ENCODE results near the gene PNPLA7.

PNPLA7 gene

DNA sequence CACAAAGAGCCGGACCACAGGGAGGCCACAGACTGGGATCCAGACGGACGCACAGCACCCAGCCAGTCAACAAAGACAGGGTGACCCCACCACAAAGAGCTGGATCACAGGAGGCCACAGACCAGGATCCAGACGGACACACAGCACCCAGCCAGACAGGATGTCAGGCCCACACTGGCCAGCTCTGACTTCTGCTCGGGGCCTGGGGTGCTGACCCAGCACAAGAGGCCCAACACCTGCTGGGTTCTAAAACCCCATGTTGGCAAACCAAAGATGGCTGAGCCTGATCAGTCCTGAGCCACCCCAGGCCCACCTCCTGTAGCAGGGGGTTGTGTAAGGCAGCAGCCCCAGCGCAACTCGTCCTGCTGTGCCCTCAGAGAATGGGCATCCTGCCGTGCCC is 33.8 kb upstream of the PNPLA7 start:
- H3K27me3 ChIP-seq (ENCODE audit: control insufficient read depth, insufficient read depth, low read length), result no peaks in the 10 kb centered on the region
- no peak overlapping the region for H3K9ac ChIP-seq (ENCODE audit: low read depth, low read length)
- H3K9me3 ChIP-seq (replicated peaks; ENCODE audit: low read length), result no peaks in the 10 kb centered on the region
- H3K4me2 ChIP-seq (ENCODE audit: low read length), result no peak overlapping the region
- no peak overlapping the region for H3K4me3 ChIP-seq (ENCODE audit: low read length)
- H3K4me1 ChIP-seq (ENCODE audit: control insufficient read depth, insufficient read depth, low read length), result peaks cover 9% of the 10 kb centered on the region
- peaks cover 59% of the 10 kb centered on the region for H3K36me3 ChIP-seq (ENCODE audit: insufficient read depth, low read length)

DNA sequence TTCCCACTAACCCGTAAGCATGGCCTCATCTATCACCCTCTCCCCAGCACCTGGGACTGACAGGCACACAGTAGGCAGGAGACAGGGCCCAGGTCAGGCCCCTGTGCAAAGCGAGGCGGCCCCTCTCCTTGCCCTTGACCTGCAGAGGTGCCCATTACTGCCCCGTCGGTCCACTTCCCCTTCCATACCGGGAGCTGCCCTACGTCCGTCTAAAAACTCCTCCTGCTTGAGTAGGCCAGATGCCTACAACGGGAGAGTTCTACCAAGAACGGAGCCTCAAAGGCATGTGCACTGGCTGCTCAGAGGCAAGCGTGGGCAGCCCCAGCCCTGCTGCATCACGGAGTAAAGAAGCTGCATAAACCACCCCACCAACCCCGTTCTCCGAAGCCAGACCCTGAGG is 33.1 kb upstream of the PNPLA7 start:
- no peaks in the 10 kb centered on the region for H3K27me3 ChIP-seq (ENCODE audit: control insufficient read depth, insufficient read depth, low read length)
- no peaks in the 10 kb centered on the region for H3K9me3 ChIP-seq (replicated peaks; ENCODE audit: low read length)
- H3K4me3 ChIP-seq (ENCODE audit: low read length), result no peak overlapping the region
- H3K36me3 ChIP-seq (ENCODE audit: insufficient read depth, low read length), result peaks cover 55% of the 10 kb centered on the region
- H3K9ac ChIP-seq (ENCODE audit: low read depth, low read length), result no peak overlapping the region
- H3K4me2 ChIP-seq (ENCODE audit: low read length), result no peak overlapping the region
- H3K4me1 ChIP-seq (ENCODE audit: control insufficient read depth, insufficient read depth, low read length), result peaks cover 6% of the 10 kb centered on the region

GRCh38 chr9:137582286-137582860 is 32.2 kb upstream of the PNPLA7 start:
- H3K9me3 ChIP-seq (replicated peaks; ENCODE audit: low read length), result no peaks in the 10 kb centered on the region
- no peaks in the 10 kb centered on the region for H3K27me3 ChIP-seq (ENCODE audit: control insufficient read depth, insufficient read depth, low read length)
- H3K4me3 ChIP-seq (ENCODE audit: low read length), result no peak overlapping the region
- H3K9ac ChIP-seq (ENCODE audit: low read depth, low read length), result no peak overlapping the region
- H3K36me3 ChIP-seq (ENCODE audit: insufficient read depth, low read length), result peaks cover 45% of the 10 kb centered on the region
- H3K4me2 ChIP-seq (ENCODE audit: low read length), result no peak overlapping the region
- peaks cover 9% of the 10 kb centered on the region for H3K4me1 ChIP-seq (ENCODE audit: control insufficient read depth, insufficient read depth, low read length)

GRCh38 chr9:137581361-137582285 is 31.4 kb upstream of the PNPLA7 start:
- Histone ChIP-seq H3K36me3 (ENCODE audit: insufficient read depth, low read length) (peaks cover 38% of the 10 kb centered on the region), H3K9me3 (replicated peaks; ENCODE audit: low read length) (no peaks in the 10 kb centered on the region), H3K27me3 (ENCODE audit: control insufficient read depth, insufficient read depth, low read length) (no peaks in the 10 kb centered on the region), H3K4me1 (ENCODE audit: control insufficient read depth, insufficient read depth, low read length) (peaks cover 14% of the 10 kb centered on the region), H3K9ac (ENCODE audit: low read depth, low read length) (no peak overlapping the region), H3K4me3 (ENCODE audit: low read length) (no peak overlapping the region), H3K4me2 (ENCODE audit: low read length) (no peak overlapping the region)

DNA sequence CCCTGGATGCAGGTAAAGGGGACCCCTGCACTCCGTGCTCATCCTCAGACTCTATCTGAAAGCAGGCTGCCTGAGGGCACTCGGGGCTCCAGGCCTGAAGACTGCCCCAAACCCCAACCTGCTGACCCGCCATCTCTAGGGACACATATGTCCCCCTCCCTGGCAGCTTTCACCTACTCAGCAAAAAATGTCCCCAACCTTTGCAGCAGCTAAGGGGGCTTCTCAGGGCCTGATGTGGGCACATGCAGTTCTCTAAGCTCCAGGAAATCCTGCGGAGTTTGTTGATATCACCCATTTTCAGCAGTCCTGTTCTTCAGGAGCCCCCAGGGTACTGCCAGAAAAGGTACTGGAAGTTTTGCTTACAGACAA is 30.7 kb upstream of the PNPLA7 start:
- Histone ChIP-seq H3K27me3 (ENCODE audit: control insufficient read depth, insufficient read depth, low read length) (no peaks in the 10 kb centered on the region), H3K36me3 (ENCODE audit: insufficient read depth, low read length) (peaks cover 33% of the 10 kb centered on the region), H3K9ac (ENCODE audit: low read depth, low read length) (no peak overlapping the region), H3K4me2 (ENCODE audit: low read length) (no peak overlapping the region), H3K9me3 (replicated peaks; ENCODE audit: low read length) (no peaks in the 10 kb centered on the region), H3K4me3 (ENCODE audit: low read length) (no peak overlapping the region), H3K4me1 (ENCODE audit: control insufficient read depth, insufficient read depth, low read length) (peaks cover 19% of the 10 kb centered on the region)

DNA sequence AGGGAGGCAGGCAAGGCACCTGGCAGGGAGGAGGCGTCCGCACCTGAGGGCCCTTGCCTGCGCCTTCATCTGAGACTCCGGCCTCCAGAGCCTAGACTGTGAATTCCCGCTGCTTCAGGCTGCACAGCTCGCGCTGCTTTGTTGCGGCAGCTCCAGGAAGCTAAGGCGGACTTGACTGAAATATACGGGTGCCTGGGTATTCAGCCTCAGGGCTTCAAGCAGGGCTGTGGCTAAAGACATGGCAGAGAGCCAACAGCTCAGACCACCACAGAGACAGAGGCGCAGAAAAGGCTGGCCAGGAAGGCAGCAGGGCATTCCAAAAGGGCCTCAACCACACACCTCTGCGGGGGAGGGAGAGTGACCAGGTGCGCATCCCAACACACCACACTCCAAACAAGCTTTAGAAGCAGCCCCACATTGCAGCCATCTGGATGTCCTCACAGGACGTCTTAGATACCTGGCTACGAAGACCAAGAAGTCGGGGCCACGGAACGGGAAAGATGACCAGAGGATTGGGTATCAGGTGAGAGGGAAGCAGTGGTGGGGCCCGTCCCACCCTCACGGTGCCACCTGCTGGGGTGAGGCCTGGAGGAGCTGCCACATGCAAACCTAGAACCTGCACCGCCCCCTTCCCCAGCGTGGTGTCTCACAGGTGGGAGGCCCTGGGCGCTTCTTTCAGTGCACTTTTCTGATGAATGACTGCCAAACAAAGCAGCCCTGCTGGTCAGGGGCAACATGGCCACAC is 30.2 kb upstream of the PNPLA7 start:
- Histone ChIP-seq H3K9ac (ENCODE audit: low read depth, low read length) (no peak overlapping the region), H3K36me3 (ENCODE audit: insufficient read depth, low read length) (peaks cover 33% of the 10 kb centered on the region)

DNA sequence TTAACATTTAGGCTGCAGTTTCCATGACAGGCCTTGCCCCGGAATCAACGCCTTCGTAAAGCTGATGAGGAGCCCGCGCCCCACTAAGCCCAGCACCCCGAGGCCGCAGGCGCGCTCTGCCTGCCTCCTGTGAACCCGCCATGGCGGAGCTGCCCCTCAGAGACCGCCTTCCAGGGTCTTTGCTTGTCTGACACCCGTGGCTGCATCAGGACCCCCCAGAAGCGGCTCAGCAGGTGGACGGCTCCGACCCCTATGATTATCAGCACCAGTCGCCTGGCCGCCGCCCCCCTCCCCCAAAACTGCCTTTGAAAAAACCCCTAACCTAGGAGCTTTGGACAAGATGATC is 29.0 kb upstream of the PNPLA7 start:
- Histone ChIP-seq H3K27me3 (ENCODE audit: control insufficient read depth, insufficient read depth, low read length) (no peaks in the 10 kb centered on the region), H3K9ac (ENCODE audit: low read depth, low read length) (peak overlapping the region; percentile 79), H3K4me3 (ENCODE audit: low read length) (peak overlapping the region; percentile 97), H3K4me1 (ENCODE audit: control insufficient read depth, insufficient read depth, low read length) (peaks cover 20% of the 10 kb centered on the region), H3K9me3 (replicated peaks; ENCODE audit: low read length) (no peaks in the 10 kb centered on the region), H3K36me3 (ENCODE audit: insufficient read depth, low read length) (peaks cover 41% of the 10 kb centered on the region), H3K4me2 (ENCODE audit: low read length) (peak overlapping the region; percentile 87)

More for the DNA sequence above, 30.2 kb upstream of the PNPLA7 start:
- no peaks in the 10 kb centered on the region for H3K27me3 ChIP-seq (ENCODE audit: control insufficient read depth, insufficient read depth, low read length)
- no peak overlapping the region for H3K4me2 ChIP-seq (ENCODE audit: low read length)
- H3K9me3 ChIP-seq (replicated peaks; ENCODE audit: low read length), result no peaks in the 10 kb centered on the region
- no peak overlapping the region for H3K4me3 ChIP-seq (ENCODE audit: low read length)
- peaks cover 20% of the 10 kb centered on the region for H3K4me1 ChIP-seq (ENCODE audit: control insufficient read depth, insufficient read depth, low read length)

DNA sequence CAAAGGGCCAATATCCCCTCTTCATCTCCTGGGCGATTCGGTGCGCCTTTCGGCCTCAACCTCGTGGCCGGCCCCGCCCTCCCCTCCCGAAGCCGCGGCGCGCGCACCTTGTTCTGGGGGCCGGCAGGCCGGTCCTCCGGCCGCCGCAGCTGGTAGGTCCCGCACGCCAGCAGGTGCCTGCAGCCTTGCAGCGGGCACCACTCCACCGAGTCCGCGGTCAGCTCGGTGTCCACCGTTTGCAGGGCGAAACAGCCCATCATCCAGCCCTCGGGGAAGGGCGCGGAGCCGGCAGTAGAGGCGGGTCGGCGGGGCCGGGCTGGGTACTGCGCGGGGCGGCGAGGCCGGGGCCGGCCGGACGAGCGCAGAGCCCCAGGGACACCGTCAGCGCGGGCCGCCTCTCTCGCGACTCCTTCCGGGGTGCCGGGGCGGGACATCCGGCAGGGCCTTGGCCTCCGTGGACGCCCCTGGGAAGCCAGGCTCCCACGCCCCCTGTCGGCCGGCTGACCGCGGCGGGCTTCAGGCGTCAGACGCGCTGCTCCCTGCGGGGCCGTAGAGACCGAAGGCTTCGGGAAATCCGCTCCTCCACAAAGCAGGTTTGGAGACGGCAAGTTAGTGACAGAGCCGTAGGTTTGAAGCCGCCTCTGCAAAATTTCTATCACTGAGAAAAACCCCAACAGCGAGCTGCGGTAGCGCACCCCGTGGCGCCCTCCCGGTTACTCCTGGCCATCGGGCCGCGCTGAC is 28.5 kb upstream of the PNPLA7 start, which contains the start of gene DPH7:
TSS of gene DPH7 (minus strand) at position 408 of the 741 bp plus-strand sequence. CDS start at position 260, 148 bp downstream.
- peak within 1 kb of the TSS; percentile 87 for H3K4me2 ChIP-seq (ENCODE audit: low read length)
- peaks cover 20% of the 10 kb centered on the region for H3K4me1 ChIP-seq (ENCODE audit: control insufficient read depth, insufficient read depth, low read length)
- H3K4me3 ChIP-seq (ENCODE audit: low read length), result peak within 1 kb of the TSS; percentile 97
- peak within 1 kb of the TSS; percentile 91 for H3K9ac ChIP-seq (ENCODE audit: low read depth, low read length)
- H3K36me3 ChIP-seq (ENCODE audit: insufficient read depth, low read length), result peaks cover 45% of the 10 kb centered on the region
- no peaks in the 10 kb centered on the region for H3K27me3 ChIP-seq (ENCODE audit: control insufficient read depth, insufficient read depth, low read length)
- no peaks in the 10 kb centered on the region for H3K9me3 ChIP-seq (replicated peaks; ENCODE audit: low read length)

DNA sequence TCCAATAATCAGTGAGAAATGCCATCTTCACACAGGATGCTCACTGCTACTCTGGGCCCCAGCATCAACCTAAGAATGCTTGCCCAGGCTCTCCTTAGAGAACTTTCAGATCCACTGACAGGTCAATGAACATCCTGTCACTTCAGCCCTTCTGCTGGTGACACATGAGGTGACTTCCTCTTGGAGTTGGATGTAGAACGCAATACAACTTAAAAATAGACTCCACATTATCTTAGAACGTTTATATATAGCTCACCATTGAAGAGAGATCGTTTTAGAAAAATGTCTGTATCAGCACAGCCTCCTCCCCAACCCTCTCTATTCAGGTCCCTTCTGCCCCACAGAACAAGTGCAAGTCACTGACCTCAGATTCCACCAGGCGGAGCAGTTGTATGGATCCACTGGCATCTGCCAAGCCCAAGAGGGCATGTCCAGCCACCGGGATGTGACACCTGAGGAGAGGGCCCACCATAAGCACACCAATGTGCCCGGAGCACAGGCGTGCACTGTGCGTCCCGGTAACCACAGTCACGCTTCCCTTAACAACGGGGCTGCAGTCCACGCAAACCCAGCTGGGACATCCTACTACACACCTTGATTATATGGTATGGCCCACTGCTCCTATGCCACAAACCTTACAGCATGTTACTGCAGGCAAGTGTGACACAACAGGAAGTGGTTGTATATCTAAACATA is 25.7 kb upstream of the PNPLA7 start:
- Histone ChIP-seq H3K9me3 (replicated peaks; ENCODE audit: low read length) (no peaks in the 10 kb centered on the region), H3K36me3 (ENCODE audit: insufficient read depth, low read length) (peaks cover 39% of the 10 kb centered on the region), H3K4me2 (ENCODE audit: low read length) (no peak overlapping the region), H3K27me3 (ENCODE audit: control insufficient read depth, insufficient read depth, low read length) (no peaks in the 10 kb centered on the region), H3K9ac (ENCODE audit: low read depth, low read length) (no peak overlapping the region), H3K4me3 (ENCODE audit: low read length) (no peak overlapping the region), H3K4me1 (ENCODE audit: control insufficient read depth, insufficient read depth, low read length) (peaks cover 20% of the 10 kb centered on the region)

DNA sequence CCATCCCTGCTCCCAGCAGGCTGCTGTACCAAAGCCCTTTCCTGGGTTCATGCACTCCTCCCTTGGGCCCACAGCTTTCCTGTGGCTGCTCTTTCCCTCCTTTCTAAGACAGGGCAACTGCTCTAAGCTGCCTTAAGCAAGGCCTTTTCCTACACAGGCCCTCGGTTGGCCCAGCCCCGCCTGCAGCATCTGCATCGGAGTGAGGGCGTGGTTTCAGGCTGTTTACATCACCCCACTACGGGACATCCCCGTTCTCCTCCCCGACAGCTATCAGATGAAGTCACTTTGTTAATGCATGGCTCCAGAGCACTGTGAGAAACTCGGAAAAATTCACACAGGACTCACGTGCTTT is 25.1 kb upstream of the PNPLA7 start:
- H3K36me3 ChIP-seq (ENCODE audit: insufficient read depth, low read length), result peaks cover 39% of the 10 kb centered on the region
- no peak overlapping the region for H3K9ac ChIP-seq (ENCODE audit: low read depth, low read length)
- no peaks in the 10 kb centered on the region for H3K27me3 ChIP-seq (ENCODE audit: control insufficient read depth, insufficient read depth, low read length)
- H3K4me1 ChIP-seq (ENCODE audit: control insufficient read depth, insufficient read depth, low read length), result peaks cover 20% of the 10 kb centered on the region
- no peak overlapping the region for H3K4me2 ChIP-seq (ENCODE audit: low read length)
- H3K9me3 ChIP-seq (replicated peaks; ENCODE audit: low read length), result no peaks in the 10 kb centered on the region
- H3K4me3 ChIP-seq (ENCODE audit: low read length), result no peak overlapping the region

Measured in skeletal muscle satellite cell (primary cell).